SU-DHL-6 (cell line): ENCODE results near the gene INTS11.

ENCODE experiments used
- CTCF ChIP-seq: fragments of 200-600 bp; sonication (generic); IDR thresholded peaks from one replicate; pipeline ENCODE4 v1.5.1; 2017; ENCODE audit warnings: antibody characterized with exemption, mild to moderate bottlenecking, low read length, moderate library complexity; ENCODE audit not compliant: insufficient read depth, poor library complexity, severe bottlenecking
- EZH2phosphoT487 ChIP-seq: fragments of 200-600 bp; sonication (generic), shearing (Covaris generic); conservative IDR thresholded peaks from 2 replicates; pipeline ENCODE4 v1.6.1; 2018; ENCODE audit warnings: mild to moderate bottlenecking, antibody characterized with exemption, low read length, moderate library complexity, mixed read lengths

GRCh38 chr1:1319646-1319941 is 4.9 kb downstream of the INTS11 start:
- TF ChIP-seq CTCF (no peak), EZH2phosphoT487 (no peak)
